Measurements from ENCODE around the gene CLIP1.
"Not testable (repeated sequence)": the region's sequence is repeated elsewhere in the genome, so short reads cannot be mapped to it uniquely, and the experiment has no call there.

Gene CLIP1

DNA sequence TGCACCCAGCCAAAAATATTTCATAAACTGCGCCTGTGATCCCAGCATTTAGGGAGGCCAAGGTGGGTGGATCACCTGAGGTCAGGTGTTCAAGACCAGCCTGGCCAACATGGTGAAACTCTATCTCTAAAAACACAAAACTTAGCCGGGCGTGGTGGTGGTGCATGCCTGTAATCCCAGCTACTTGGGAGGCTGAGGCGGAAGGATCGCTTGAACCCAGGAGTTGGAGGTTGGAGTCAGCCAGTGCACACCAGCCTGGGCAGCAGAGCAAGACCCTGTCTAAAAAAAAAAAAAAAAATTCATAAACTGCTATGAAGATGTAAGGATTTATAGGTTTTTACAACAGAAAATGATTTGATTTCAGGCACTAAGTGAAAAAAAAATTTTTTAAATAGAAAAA lies 6.6 kb upstream of the CLIP1 start:
- DNase-seq = not testable (repeated sequence)

DNA sequence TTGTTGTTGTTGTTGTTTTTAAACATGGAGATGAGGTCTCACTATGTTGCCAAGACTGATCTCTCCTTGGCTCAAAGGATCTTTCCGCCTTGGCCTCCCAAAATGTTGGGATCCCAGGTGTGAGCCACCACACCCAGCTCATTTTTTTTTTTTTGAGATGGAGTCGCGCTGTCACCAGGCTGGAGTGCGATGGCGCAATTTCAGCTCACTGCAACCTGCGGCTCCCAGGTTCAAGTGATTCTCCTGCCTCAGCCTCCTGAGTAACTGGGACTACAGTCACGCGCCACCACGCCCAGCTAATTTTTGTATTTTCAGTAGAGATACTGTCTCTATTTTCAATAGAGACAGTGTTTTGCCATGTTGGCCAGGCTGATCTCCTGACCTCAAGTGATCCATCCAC lies 4.9 kb upstream of the CLIP1 start:
- no peak for DNase-seq

DNA sequence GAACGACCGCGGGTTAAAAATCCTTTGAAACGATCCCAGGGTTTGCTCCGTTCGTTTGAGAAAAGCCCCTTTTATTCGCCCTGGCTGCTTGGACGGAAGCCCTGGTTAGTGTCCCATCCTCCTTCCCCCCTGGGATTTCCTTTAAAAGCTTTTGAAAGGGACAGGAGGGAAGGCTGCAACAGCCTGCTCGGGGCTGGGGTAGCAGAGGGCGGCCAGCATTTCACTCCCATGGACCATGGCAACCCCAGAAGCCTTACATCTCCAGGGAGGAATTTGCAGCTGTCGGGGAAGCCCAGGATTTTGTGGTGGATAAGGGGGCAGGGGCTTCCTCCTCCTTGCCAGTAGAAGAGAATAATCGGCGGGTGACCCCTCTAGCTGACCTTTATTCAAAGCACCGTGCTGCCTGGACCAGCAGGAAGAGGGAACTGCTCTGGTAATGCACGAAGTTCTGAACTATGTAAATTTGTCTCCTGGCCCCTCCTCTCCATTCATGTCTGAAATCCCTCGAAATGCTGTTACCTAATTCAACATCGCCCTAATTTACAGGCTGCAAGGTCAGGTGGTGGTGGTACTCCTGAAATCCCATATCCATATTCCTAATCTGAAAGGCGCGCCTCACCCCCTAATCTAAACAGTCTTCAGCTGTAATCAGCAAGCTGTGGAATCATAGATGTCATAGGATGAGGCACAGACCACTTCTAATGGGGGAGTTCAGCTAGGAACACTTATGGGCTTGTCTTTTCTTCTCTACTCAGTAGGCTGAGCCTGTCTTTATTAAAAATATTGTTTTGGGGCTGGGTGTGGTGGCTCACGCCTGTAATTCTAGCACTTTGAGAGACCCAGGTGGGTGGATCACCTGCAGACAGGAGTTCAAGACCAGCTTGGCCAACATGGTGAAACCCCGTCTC lies 1.0 kb upstream of the CLIP1 start:
- DNase-seq = no peak

DNA sequence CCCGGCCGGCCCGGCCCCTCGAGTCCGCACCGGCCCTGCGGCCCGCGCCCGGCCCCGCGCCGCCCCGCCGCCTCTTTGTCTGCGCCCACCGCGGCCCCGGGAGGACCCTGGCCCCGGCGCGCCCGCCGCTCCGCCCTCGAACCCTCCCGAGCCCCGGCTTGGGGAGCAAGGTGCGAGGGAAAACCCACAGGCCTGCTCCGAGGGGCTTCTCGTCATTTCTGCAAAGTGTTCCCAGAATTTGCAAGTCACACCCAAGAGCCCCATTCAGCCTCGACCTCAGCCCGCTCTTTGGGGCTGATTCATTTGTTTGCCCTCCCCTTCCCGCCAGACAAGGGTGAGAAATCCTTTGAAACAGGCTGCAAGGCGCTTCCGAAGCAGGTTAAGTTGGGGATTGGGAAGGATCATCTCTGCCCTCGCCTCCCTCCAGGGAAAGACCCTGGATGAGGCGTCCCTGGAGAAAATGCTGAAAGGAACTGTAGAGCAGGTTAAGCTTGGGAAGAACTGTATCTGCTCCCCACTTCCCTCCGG lies 325 bp upstream of the CLIP1 start:
- peak; percentile 46 to 48 for DNase-seq

DNA sequence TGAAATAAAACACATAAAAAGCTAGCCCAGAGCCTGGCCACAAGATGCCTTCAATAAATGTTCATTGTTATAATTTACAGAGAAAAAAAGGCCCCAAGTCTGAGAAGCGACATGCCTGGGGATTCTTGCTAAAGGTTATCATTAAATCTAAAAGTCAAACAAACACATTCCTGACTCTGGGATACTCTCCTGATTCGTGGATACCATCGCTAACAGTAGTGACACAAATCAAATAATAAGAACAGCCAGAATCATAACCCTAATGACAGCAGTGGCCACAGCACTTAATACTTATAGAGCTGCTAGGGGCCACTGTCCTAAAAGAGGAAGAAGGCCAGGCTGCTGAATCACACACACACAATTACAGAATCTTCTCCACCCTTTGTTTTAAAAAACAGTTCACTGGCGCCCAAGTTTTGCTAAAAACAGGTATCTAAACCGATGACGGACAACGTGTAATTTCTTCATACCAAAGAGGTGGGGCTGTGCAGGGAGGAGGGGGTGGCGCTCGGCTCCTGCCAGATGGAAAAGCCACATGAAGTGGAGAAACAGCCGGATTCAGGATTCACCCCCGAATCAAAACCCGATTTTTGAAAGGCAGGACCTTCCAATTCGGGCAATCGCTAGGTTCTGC lies 1.2 kb downstream of the CLIP1 start:
- peak; percentile 25 to 47 for DNase-seq

DNA sequence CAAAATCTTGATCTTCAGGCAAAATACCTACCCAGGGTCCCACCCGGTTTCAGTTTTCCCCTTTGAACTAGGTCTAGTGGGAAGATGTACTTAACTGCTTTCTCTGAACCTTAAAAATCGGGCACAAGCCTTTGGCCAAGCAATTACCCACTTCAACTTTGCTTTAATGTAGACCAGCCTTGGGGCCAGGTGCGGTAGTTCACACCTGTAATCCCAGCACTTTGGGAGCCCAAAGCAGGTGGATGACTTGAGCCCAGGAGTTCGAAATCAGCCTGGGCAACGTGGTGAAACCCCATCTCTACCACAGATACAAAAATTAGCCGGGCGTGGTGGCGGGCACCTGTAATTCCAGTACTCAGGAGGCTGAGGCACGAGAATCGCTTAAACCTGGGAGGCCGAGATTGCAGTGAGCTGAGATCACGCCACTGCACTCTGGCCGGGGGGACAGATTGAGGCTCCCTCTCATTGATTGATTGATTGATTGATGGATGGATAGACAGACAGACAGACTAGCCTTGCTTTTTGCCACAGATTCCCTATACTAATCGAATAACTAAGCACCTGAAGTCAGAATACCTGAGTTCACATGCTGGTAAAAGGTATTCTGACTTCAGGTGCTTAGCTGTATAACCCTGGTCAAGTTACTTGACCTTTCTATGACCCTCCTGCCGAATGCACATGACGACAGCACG lies 1.9 kb downstream of the CLIP1 start:
- DNase-seq = no peak

DNA sequence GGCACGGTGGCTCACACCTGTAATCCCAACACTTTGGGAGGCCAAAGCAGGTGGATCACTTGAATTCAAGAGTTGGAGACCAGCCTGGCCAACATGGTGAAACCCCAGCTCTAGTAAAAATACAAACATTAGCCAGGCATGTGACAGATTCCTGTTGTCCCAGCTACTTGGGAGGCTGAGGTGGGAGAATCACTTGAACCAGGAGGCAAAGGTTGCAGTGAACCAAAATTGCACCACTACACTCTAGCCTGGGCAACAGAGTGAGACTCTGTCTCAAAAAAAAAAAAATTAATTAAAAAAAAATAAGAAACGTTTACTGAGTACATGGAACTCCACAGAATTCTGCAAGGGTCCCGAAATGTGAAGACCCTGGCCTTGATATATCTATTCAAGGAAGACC lies 3.4 kb downstream of the CLIP1 start:
- not testable (repeated sequence) for DNase-seq

DNA sequence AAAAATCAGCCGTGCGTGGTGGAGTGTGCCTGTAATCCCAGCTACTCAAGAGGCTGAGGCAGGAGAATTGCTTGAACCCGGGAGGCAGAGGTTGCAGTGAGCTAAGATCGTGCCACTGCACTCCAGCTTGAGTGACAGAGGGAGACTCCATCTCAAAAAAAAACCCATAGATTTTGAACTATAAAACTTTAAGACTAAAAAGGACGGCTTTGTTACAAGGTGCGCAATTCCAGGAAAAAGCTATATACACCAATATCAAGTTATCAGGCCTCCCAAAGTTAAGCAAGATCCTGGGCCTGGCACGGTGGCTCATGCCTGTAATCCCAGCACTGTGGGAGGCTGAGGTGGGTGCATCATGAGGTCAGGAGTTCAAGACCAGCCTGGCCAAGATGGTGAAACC lies 6.8 kb downstream of the CLIP1 start:
- not testable (repeated sequence) for DNase-seq

DNA sequence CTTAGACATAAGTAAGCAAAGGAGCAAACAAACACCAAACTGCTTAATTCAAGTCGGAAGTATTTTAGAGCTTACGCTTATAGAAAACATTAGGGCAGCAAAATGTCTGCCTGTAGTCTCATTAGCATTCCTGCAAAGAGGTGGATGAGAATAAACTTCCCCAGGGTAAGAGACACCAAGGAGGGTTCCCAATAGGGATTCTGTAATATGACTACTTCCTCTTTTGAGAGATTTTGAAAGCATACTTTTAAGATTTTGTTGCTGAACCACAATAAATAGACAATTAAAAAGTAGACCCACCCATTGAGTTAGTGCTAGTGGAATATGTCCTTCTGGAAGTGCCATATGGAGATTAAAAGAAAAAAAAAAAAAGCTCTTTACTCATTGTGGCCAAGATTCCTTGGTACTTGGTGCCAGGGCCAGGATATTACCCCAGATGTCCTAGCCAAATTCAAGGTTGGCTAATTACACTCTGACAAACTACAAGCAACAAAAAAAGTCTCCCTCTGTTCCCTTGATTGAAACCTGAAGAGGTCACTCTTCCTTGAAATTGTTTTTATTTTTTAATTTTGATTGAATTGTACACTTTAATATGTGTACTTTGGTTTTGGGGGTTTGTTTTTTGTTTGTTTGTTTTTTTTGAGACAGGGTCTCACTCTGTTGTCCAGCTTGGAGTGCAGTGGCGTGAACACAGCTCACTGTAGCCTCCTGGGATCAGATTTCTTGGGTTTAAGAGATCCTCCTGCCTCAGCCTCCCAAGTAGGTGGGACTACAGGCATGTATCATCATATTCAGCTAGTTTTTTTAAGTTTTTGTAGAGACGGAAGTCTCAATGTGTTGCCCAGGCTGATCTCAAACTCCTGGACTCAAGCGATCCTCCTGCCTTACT lies 8.7 kb downstream of the CLIP1 start:
- no peak for DNase-seq

DNA sequence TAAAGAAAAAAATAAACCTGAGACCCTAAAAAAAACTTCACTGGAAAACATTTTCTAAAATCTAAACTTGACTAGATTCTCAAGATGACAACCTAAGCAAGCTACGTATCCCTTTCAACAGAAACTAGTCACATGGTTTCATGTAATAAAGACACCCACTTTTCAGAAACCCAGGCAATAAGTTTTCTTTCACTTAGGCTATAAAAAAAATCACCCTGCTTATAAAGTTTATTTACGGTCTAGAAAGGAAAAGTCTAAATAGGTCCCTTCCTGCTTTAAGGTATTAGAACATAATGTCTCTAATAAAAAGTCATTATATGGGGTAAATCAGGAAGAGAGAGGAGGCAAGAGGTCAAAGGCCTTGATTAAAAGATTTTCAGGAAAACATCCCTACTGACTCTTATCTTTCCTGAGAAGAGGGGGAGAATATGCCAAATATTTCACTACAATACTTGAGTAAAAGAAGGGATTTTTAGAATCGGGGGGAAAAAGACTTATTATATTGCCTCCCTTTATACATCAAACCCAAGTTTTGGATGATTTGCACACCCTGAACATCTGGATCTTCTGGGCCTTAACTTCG lies 9.5 kb downstream of the CLIP1 start:
- DNase-seq = peak in 1 of 2 donors; percentile 82

DNA sequence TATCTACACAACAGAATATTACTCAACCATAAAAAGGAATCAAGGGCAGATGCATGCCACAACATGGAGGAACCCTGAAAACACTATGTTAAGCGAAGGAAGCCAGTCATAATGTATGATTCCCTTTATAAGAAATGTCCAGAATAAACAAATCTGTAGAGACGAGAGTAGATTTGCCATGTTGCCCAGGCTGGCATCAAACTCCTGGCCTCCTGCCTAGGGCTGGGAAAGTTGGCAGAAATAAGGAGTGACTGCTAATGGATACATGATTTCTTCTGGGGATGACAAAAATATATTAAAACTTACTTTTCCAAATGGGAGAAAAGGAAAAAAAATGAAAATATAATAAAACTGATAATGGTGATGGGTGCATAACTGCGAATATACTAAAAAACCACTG lies 10.9 kb downstream of the CLIP1 start:
- DNase-seq = no peak

DNA sequence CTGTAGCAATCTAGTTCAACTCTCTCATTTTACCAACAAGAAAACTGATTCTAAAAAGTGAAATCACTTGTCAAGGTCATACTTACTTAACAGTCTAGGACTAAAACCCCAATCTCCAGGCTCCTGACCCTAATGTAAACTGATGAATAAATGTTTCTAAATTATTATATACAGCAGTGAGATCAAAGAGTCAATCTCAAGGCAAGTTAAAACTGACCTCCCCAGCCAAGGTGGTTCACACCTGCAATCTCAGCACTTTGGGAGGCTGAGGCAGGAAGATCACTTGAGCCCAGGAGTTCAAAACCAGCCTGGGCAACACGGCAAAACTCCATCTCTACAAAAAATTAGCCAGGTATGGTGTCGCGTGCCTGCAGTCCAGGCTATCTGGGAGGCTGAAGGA lies 15.3 kb downstream of the CLIP1 start:
- no peak for DNase-seq

DNA sequence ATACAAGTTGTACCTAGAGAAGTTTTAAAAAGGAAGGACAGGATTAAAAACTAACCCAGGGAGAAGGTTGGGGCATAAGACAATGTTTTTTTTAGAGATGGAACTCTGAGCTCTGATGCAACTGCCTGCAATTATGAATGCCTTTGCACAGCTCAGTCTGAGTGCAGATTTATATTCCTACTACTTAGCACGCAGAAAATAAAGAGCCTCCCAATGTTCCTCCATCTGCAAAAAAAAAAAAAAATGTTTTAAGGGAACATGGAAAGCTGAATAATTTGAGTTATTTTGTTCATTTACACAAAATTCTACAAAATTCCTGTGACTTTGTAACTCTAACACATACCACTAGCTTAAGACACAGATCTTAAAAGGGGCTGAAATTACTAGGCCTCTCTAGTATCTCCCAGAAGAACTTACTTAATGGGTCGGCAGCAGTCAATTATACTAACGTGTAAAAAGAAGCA lies 15.7 kb downstream of the CLIP1 start:
- DNase-seq = no peak

DNA sequence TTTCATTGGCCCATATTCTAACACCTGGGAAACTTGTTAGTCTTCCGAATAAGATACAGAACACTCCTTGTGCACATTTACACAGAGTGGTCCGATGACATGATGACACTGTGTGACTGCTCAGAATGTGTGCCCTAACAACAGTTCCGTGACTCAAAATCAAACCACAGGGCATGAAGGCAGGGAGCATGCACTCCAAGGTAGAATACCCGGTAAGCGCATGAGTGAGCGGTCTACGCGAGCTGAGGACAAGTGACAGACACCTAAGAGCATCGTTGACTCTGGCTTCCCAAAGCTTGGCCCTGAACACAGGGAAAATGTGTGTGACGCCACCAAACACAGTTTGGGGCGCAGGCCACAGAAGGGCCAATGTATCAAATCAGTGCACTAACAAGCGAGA lies 18.6 kb downstream of the CLIP1 start:
- DNase-seq = no peak

DNA sequence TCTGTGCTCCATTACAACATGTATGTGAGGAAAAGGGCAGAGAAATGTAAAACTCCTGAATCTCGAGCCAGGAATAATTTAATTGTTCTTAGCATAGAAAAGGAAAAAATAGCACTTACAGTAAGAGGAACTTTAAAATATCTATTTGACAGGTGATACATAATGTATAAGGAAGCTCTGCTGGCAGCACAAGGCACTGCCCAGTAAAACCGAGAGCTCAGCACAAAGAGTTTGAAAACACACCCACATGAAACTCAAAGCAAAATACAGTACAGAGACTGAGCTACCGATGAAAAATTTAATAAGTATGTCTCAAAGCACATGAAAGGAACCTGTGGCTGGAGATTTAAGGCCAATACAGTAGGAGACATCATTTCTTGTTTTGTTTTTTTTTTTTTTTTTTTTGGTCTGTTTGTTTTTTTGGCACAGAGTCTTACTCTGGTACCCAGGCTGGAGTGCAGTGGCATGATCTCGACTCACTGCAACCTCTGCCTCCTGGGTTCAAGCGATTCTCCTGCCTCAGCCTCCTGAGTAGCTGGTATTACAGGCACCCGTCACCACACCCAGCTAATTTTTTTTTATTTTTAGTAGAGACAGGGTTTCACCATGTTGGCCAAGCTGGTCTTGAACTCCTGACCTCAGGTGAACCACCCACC lies 19.2 kb downstream of the CLIP1 start:
- DNase-seq = no peak

DNA sequence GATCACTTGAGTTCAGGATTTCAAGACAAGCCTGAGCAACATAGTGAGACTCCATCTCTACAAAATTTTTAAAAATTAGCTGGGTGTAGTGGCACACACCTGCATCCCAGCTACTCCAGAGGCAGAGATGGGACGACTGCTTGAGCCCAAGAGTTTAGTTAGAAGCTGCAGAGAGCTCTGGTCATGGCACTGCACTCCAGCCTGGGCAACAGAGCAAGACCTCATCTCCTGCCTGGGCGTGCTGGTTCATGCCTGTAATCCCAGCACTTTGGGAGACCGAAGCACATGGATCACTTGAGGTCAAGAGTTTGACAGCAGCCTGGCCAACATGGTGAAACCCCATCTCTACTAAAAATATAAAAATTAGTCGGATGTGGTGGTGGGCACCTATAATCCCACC lies 20.2 kb downstream of the CLIP1 start:
- no peak for DNase-seq

DNA sequence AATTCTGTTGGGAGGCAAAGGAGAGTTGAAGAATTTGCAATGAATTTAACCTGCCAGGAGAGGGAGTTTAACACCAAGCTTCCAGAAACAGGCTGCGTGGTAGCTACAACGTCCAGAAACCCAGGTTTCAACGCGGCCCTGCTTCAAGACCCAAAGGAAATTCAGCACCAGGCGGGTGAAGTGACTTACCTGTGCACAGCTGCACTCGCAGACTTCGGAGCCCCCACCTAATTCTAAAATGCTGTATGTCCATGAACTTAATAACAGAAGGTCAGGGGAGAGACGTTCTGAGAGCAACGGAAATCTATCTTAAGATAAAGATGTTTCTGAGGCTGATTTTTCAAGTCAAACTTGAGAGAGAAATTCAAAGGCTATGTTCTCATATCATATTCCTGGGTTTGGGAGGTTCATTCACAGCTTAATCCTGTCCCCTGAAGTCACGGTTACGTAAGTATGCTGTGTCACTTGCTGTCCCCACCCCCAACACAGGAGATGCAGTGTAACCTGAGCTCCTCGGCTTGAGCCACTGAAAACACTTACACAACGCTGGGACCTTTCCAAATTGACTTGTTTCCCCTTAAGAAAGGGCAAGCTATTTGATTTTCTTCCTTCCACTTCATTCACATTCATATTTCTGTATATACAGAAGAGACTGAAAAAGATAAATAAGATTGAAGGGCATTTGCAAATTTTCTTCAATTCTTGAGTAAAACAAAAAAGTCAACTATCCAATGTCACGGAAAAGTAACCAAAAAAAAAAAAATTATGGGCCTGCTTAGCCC lies 22.7 kb downstream of the CLIP1 start:
- peak; percentile 61 to 77 for DNase-seq

DNA sequence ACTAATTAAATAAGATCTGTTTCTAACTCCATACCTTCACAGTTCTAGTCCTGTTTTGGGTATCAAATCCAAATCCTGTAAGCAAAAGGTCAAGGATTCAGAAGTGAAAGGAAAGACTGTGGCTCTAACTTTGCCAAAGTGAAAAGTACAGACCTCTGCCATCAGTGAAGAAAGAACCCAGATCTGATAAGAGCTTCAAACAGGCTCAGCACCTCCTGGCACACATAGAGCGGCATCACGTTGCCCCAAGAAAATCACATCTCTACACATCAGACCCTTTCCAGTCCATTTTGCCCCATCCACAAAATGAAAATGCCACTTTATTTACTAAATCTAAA lies 23.2 kb downstream of the CLIP1 start:
- no peak for DNase-seq

DNA sequence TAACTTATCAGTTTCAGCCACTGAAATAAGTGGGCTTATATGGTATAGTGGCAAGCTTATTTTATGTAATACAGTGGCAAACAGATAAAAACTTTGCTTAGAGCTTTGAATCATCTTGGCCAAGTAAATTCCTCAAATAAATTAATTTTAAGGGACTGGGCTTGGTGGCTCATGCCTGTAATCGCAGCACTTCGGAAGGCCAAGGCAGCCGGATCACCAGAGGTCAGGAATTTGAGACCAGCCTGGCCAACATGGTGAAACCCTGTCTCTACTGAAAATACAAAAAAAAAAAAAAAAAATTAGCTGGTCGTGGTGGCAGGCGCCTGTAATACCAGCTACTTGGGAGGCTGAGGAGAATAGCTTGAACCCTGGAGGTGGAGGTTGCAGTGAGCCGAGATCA lies 24.5 kb downstream of the CLIP1 start:
- not testable (repeated sequence) for DNase-seq

DNA sequence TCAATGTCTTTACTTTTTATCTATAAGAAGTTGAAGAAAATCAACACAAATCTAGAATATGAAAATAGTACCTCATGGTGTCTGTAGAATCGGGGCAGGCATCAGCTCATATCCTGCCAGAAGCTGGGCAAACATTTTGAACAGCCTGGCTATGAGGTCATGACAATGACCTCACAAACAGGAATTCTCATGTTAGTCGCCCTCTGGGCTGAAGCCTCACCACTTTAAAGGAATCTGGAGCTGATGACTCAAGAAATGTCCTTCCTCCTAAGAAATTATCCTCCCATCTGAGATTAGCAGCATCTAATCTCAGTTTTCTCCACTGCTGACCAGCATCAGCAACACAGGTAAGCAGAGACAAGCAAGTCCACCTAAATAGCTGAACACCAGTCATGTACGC lies 27.1 kb downstream of the CLIP1 start:
- DNase-seq = no peak
